Gastrocnemius medialis (tissue), 4 donors: ENCODE results near the gene TSHZ1. TPM values are rescaled to one million over a fixed set of nuclear protein-coding genes. Genes with fewer than 3 reads are reported as not detected.

Source experiments
- ATAC-seq, 2 donors: fragments of 150-250 bp; one replicate each; pipeline ENCODE4 v1.9.1; 2016
- DNase-seq, 2 donors: peaks; one replicate each; pipeline ENCODE4 v3.0.0-alpha.2; 2019
- H3K27ac ChIP-seq, 4 donors: fragments of 200-600 bp; sonication (generic); 1 replicate in 1 of 4; 2 replicates in 3 of 4; pipeline ENCODE4 v1.5.1; 2016 to 2018; ENCODE audit warnings: mild to moderate bottlenecking in 2 of 4, moderate library complexity in 1 of 4
- H3K27me3 ChIP-seq, 3 donors: fragments of 200-600 bp; sonication (generic) in 2 of 3; 1 replicate in 1 of 3; 2 replicates in 2 of 3; pipeline versions ENCODE4 v1.5.1 to v1.6.0; 2016 to 2019; ENCODE audit warnings: mild to moderate bottlenecking in 1 of 3, moderate library complexity in 1 of 3
- H3K36me3 ChIP-seq, 2 donors: fragments of 200-600 bp; sonication (generic) in 1 of 2; one replicate each; pipeline ENCODE4 v1.5.1; 2017 to 2018
- H3K4me1 ChIP-seq, 2 donors: fragments of 200-600 bp; sonication (generic) in 1 of 2; one replicate each; pipeline ENCODE4 v1.5.1; 2016 to 2017; ENCODE audit warnings: mild to moderate bottlenecking in 2 of 2
- H3K4me3 ChIP-seq, 4 donors: fragments of 200-600 bp; sonication (generic) in 3 of 4; 1 replicate in 1 of 4; 2 replicates in 3 of 4; pipeline ENCODE4 v1.5.1; 2016 to 2019; ENCODE audit warnings: mild to moderate bottlenecking in 2 of 4
- H3K9me3 ChIP-seq, 3 donors: fragments of 200-600 bp; sonication (generic) in 2 of 3; 1 replicate in 1 of 3; 2 replicates in 2 of 3; pipeline ENCODE4 v1.5.1; 2016 to 2019
- CTCF ChIP-seq, 5 experiments: fragments of 450-650 bp in 3 of 5; fragments of 200-600 bp in 2 of 5; sonication (generic) in 2 of 5; IDR thresholded peaks in 4 of 5; conservative IDR thresholded peaks in 1 of 5; 1 replicate in 4 of 5; 2 replicates in 1 of 5; pipeline ENCODE4 v1.5.1; 2016 to 2019; ENCODE audit warnings: antibody characterized with exemption in 5 of 5, mild to moderate bottlenecking in 3 of 5, moderate library complexity in 3 of 5
- POLR2A ChIP-seq, 2 donors: fragments of 450-650 bp; IDR thresholded peaks; one replicate each; pipeline ENCODE4 v1.6.1; 2017; ENCODE audit warnings: antibody characterized with exemption in 2 of 2, mild to moderate bottlenecking in 2 of 2, moderate library complexity in 2 of 2
- in situ Hi-C, 4 donors: fragments of 200-750 bp; cut with MboI; loops; one replicate each; pipeline versions ENCODE4 v1.15.0 to v1.8.0; 2017; ENCODE audit warnings: low sequenced_read_pairs in 4 of 4
- intact Hi-C: fragments of 100-400 bp; cut with DNase I; formaldehyde crosslinking; loops from one replicate; pipeline ENCODE4 v1.15.1; 2023; ENCODE audit warnings: low total_unique reads
- total RNA-seq, 4 donors: library from RNA; depleted of rRNA; stranded (reverse); fragments of >200 nt; gene quantifications; one replicate each; pipeline versions ENCODE4 v1.1.0 to v1.2.3, GENCODE V29; 2016

TSHZ1 gene
- total RNA-seq, 4 donors from 2014 or later: 5.9 to 7.9 (median 7.6) TPM

GRCh38 chr18:75250471-75250821 is 39.8 kb downstream of the TSHZ1 start:
- ATAC-seq: no peak
- H3K36me3 ChIP-seq: no peaks in the 10 kb centered on the region
- in situ Hi-C loops (loop anchor here in 1 of 4 donors (5.0 kb wide), 1 partner anchor 43 kb away; the partner anchor contains the start of gene PTGR3), intact Hi-C loops (no loop called here)
- peaks cover 52 to 56% of the 10 kb centered on the region in 2 donors for H3K4me1 ChIP-seq
- no peaks in the 10 kb centered on the region for H3K9me3 ChIP-seq
- TF ChIP-seq CTCF (IDR thresholded peaks at IDR 0.05 in 4 of 5, conservative IDR thresholded peaks at IDR 0.05 in 1 of 5) (no peak), POLR2A (IDR thresholded peaks at IDR 0.05) (no peak)
- DNase-seq: no peak
- peak overlapping the region in 1 of 4 donors; percentile 22 for H3K27ac ChIP-seq
- no peak overlapping the region for H3K4me3 ChIP-seq
- H3K27me3 ChIP-seq: no peaks in the 10 kb centered on the region

GRCh38 chr18:75251466-75251865 is 40.9 kb downstream of the TSHZ1 start:
- intact Hi-C loops (no loop called here), in situ Hi-C loops (loop anchor here in 1 of 4 donors (5.0 kb wide), 1 partner anchor 44 kb away; the partner anchor contains the start of gene PTGR3)
- Histone ChIP-seq H3K4me3 (no peak overlapping the region), H3K9me3 (no peaks in the 10 kb centered on the region), H3K27me3 (no peaks in the 10 kb centered on the region), H3K27ac (no peak overlapping the region), H3K36me3 (no peaks in the 10 kb centered on the region), H3K4me1 (peaks cover 50 to 51% of the 10 kb centered on the region in 2 donors)
- ATAC-seq (no peak), DNase-seq (no peak)
- TF ChIP-seq CTCF (IDR thresholded peaks at IDR 0.05 in 4 of 5, conservative IDR thresholded peaks at IDR 0.05 in 1 of 5) (no peak), POLR2A (IDR thresholded peaks at IDR 0.05) (no peak)

GRCh38 chr18:75252136-75252535 is 41.5 kb downstream of the TSHZ1 start:
- ATAC-seq (no peak), DNase-seq (no peak)
- TF ChIP-seq CTCF (IDR thresholded peaks at IDR 0.05 in 4 of 5, conservative IDR thresholded peaks at IDR 0.05 in 1 of 5): no peak
- TF ChIP-seq POLR2A (IDR thresholded peaks at IDR 0.05): no peak
- no peak overlapping the region for H3K27ac ChIP-seq
- no peaks in the 10 kb centered on the region for H3K9me3 ChIP-seq
- H3K4me1 ChIP-seq: peaks cover 43 to 44% of the 10 kb centered on the region in 2 donors
- H3K36me3 ChIP-seq: no peaks in the 10 kb centered on the region
- in situ Hi-C loops (loop anchor here in 1 of 4 donors (5.0 kb wide), 1 partner anchor 45 kb away; the partner anchor contains the start of gene PTGR3), intact Hi-C loops (no loop called here)
- no peak overlapping the region for H3K4me3 ChIP-seq
- no peaks in the 10 kb centered on the region for H3K27me3 ChIP-seq

GRCh38 chr18:75253043-75253442 is 42.4 kb downstream of the TSHZ1 start:
- H3K9me3 ChIP-seq: no peaks in the 10 kb centered on the region
- peaks cover 38 to 42% of the 10 kb centered on the region in 2 donors for H3K4me1 ChIP-seq
- in situ Hi-C loops: loop anchor here in 1 of 4 donors (5.0 kb wide), 1 partner anchor 46 kb away; the partner anchor contains the start of gene PTGR3
- DNase-seq (no peak), ATAC-seq (no peak)
- no peaks in the 10 kb centered on the region for H3K36me3 ChIP-seq
- H3K27ac ChIP-seq: peak overlapping the region in 1 of 4 donors; percentile 9
- intact Hi-C loops: no loop called here
- no peaks in the 10 kb centered on the region for H3K27me3 ChIP-seq
- TF ChIP-seq CTCF (IDR thresholded peaks at IDR 0.05 in 4 of 5, conservative IDR thresholded peaks at IDR 0.05 in 1 of 5): no peak
- TF ChIP-seq POLR2A (IDR thresholded peaks at IDR 0.05): no peak
- no peak overlapping the region for H3K4me3 ChIP-seq
